Measurements from ENCODE around the gene CLCN7.
"Not testable (repeated sequence)": the region's sequence is repeated elsewhere in the genome, so short reads cannot be mapped to it uniquely, and the experiment has no call there.

CLCN7 gene

GRCh38 chr16:1488054-1488601, 13.3 kb upstream of the CLCN7 start:
- no peak for DNase-seq (ENCODE audit: low read depth in 3 of 3)

- no peak for DNase-seq (ENCODE audit: low read depth in 3 of 3)
Measured at GRCh38 chr16:1487395-1488053, 12.7 kb upstream of the CLCN7 start.

GRCh38 chr16:1486551-1487390, 11.9 kb upstream of the CLCN7 start:
- no peak for DNase-seq (ENCODE audit: low read depth in 3 of 3)

GRCh38 chr16:1485847-1486496, 11.1 kb upstream of the CLCN7 start:
- no peak for DNase-seq (ENCODE audit: low read depth in 3 of 3)

GRCh38 chr16:1481906-1482835, 7.3 kb upstream of the CLCN7 start:
- DNase-seq (ENCODE audit: low read depth in 3 of 3) = no peak

- DNase-seq (ENCODE audit: low read depth in 3 of 3) = not testable (repeated sequence)
Measured at GRCh38 chr16:1478937-1479336, 4.1 kb upstream of the CLCN7 start.

GRCh38 chr16:1477033-1477432, 2.2 kb upstream of the CLCN7 start:
- DNase-seq (ENCODE audit: low read depth in 3 of 3) = no peak

GRCh38 chr16:1475552-1476114, 805 bp upstream of the CLCN7 start:
- DNase-seq (ENCODE audit: low read depth in 3 of 3) = no peak

GRCh38 chr16:1474082-1474795, 589 bp downstream of the CLCN7 start:
- no peak for DNase-seq (ENCODE audit: low read depth in 3 of 3)

GRCh38 chr16:1472974-1473373, 1.9 kb downstream of the CLCN7 start:
- DNase-seq (ENCODE audit: low read depth in 3 of 3) = no peak

- DNase-seq (ENCODE audit: low read depth in 3 of 3) = no peak
Measured at GRCh38 chr16:1471569-1472194, 3.1 kb downstream of the CLCN7 start.

- no peak for DNase-seq (ENCODE audit: low read depth in 3 of 3)
Measured at GRCh38 chr16:1470481-1471251, 4.2 kb downstream of the CLCN7 start.

- DNase-seq (ENCODE audit: low read depth in 3 of 3) = no peak
Measured at GRCh38 chr16:1469693-1470201, 5.1 kb downstream of the CLCN7 start.

- DNase-seq (ENCODE audit: low read depth in 3 of 3) = not testable (repeated sequence)
Measured at GRCh38 chr16:1469141-1469540, 5.7 kb downstream of the CLCN7 start.

- DNase-seq (ENCODE audit: low read depth in 3 of 3) = no peak
Measured at GRCh38 chr16:1468426-1468810, 6.4 kb downstream of the CLCN7 start.

- no peak for DNase-seq (ENCODE audit: low read depth in 3 of 3)
Measured at GRCh38 chr16:1466968-1467521, 7.8 kb downstream of the CLCN7 start.

GRCh38 chr16:1466054-1466453, 8.8 kb downstream of the CLCN7 start:
- DNase-seq (ENCODE audit: low read depth in 3 of 3) = no peak

- DNase-seq (ENCODE audit: low read depth in 3 of 3) = no peak
Measured at GRCh38 chr16:1465567-1465915, 9.3 kb downstream of the CLCN7 start.
